ENCODE data around the gene CTDP1. TPM values are rescaled to one million over a fixed set of nuclear protein-coding genes. Genes with fewer than 3 reads are reported as not detected.
A peak's percentile ranks its signal among the peaks of the same experiment; 100 is the strongest.

CTDP1 gene
- total RNA-seq, 1 experiment from 2014 or later = 33.7 TPM

- Histone ChIP-seq H3K9ac (ENCODE audit: extremely low read depth, insufficient read length, low read length) (no peak overlapping the region), H3K4me2 (ENCODE audit: insufficient read depth, insufficient read length, low read length) (no peak overlapping the region), H3T11ph (ENCODE audit: low read length) (no peak overlapping the region), H3K18ac (ENCODE audit: insufficient read length, low read depth, low read length) (no peak overlapping the region), H2BK5ac (ENCODE audit: insufficient read length, low read length) (no peak overlapping the region), H2AFZ (ENCODE audit: low read length) (no peak overlapping the region), H3K23me2 (ENCODE audit: insufficient read length, low read depth, low read length, poor library complexity, severe bottlenecking) (no peaks in the 10 kb centered on the region), H2BK12ac (ENCODE audit: insufficient read length, low read depth, low read length) (no peak overlapping the region), H3K23ac (ENCODE audit: insufficient read length, low read depth, low read length) (no peak overlapping the region), H3K4ac (ENCODE audit: low read depth, low read length) (no peak overlapping the region), H4K20me1 (ENCODE audit: control insufficient read depth, insufficient read depth, insufficient read length) (no peaks in the 10 kb centered on the region), H3K14ac (ENCODE audit: insufficient read depth, low read length) (no peak overlapping the region), H3K4me1 (ENCODE audit: insufficient read depth, low read length) (no peaks in the 10 kb centered on the region), H2BK15ac (ENCODE audit: low read depth, low read length) (no peak overlapping the region), H2AK5ac (ENCODE audit: insufficient read length, low read length) (no peak overlapping the region), H3K79me1 (ENCODE audit: insufficient read depth, low read depth, low read length, poor library complexity, severe bottlenecking) (no peaks in the 10 kb centered on the region), H3K9me3 (ENCODE audit: control insufficient read depth, low read depth, low read length) (no peaks in the 10 kb centered on the region), H4K8ac (replicated peaks; ENCODE audit: insufficient read length, low read depth, low read length) (no peak overlapping the region), H3K27ac (ENCODE audit: insufficient read length, low read depth, low read length) (no peak overlapping the region), H3K27me3 (ENCODE audit: insufficient read depth, low read length) (peaks cover 13% of the 10 kb centered on the region; the same call in 1 of the 2 replicates), H3K56ac (ENCODE audit: insufficient read length, low read depth, low read length) (no peak overlapping the region), H4K5ac (ENCODE audit: insufficient read length, low read depth, low read length) (no peak overlapping the region), H2BK120ac (ENCODE audit: low read depth, low read length, poor library complexity, severe bottlenecking) (no peak overlapping the region), H2BK20ac (ENCODE audit: low read depth, low read length, poor library complexity, severe bottlenecking) (no peak overlapping the region), H4K91ac (ENCODE audit: insufficient read length, low read depth, low read length) (no peak overlapping the region), H3K79me2 (ENCODE audit: insufficient read depth, low read length) (no peaks in the 10 kb centered on the region)
- no peak overlapping the region for H3K27ac Mint-ChIP-seq
- peaks cover 54% of the 10 kb centered on the region for H3K27me3 Mint-ChIP-seq (ENCODE audit: low read depth)
- H3K4me3 Mint-ChIP-seq = no peak overlapping the region
- no peaks in the 10 kb centered on the region for H3K4me1 Mint-ChIP-seq
- no CpG with 5 or more reads among the region's 43 CpGs for WGBS (ENCODE audit: extremely low coverage, insufficient read length, low lambda C conversion rate)
- H3K36me3 Mint-ChIP-seq (ENCODE audit: insufficient read depth in 1 of 3, low read depth in 3 of 3) = no peaks in the 10 kb centered on the region
- DNase-seq = no peak
- H3K9me3 Mint-ChIP-seq = no peaks in the 10 kb centered on the region
- TF ChIP-seq CTCF (conservative IDR thresholded peaks at IDR 0.05) = peak; percentile 21; the same call in 1 of the 3 replicates
Observed at GRCh38 chr18:79782566-79783308, 103.1 kb downstream of the CTDP1 start.

Measured in H9 (cell line).